Measurements from ENCODE around the gene PTX4.
"Not testable (repeated sequence)": the region's sequence is repeated elsewhere in the genome, so short reads cannot be mapped to it uniquely, and the experiment has no call there.

Gene PTX4

GRCh38 chr16:1474796-1475551 is 13.8 kb downstream of the PTX4 start, which contains the start of gene CLCN7:
Gene CLCN7 (minus strand): TSS chr16:1475028. CDS start chr16:1474974, 54 bp downstream.
- peak; percentile 92 for DNase-seq (ENCODE audit: low spot score)
- peak within 1 kb of the TSS; percentile 94 for H3K4me3 ChIP-seq
- no peak for TF ChIP-seq CTCF (IDR thresholded peaks at IDR 0.05)
- H3K27ac ChIP-seq: peak within 1 kb of the TSS; percentile 83 to 85

GRCh38 chr16:1474082-1474795 is 14.5 kb downstream of the PTX4 start:
- DNase-seq (ENCODE audit: low spot score): no peak
- Histone ChIP-seq H3K27ac (peak overlapping the region; percentile 83 to 85), H3K4me3 (peak overlapping the region; percentile 94)
- no peak for TF ChIP-seq CTCF (IDR thresholded peaks at IDR 0.05)

GRCh38 chr16:1472974-1473373 is 15.8 kb downstream of the PTX4 start:
- no peak overlapping the region for H3K4me3 ChIP-seq
- no peak for DNase-seq (ENCODE audit: low spot score)
- no peak for TF ChIP-seq CTCF (IDR thresholded peaks at IDR 0.05)
- H3K27ac ChIP-seq: no peak overlapping the region

- H3K27ac ChIP-seq: peak overlapping the region in 1 of 2 donors; percentile 38
- H3K4me3 ChIP-seq: no peak overlapping the region
- no peak for TF ChIP-seq CTCF (IDR thresholded peaks at IDR 0.05)
- no peak for DNase-seq (ENCODE audit: low spot score)
Observed at GRCh38 chr16:1471569-1472194, 17.1 kb downstream of the PTX4 start.

- peak overlapping the region in 1 of 2 donors; percentile 38 for H3K27ac ChIP-seq
- H3K4me3 ChIP-seq: no peak overlapping the region
- TF ChIP-seq CTCF (IDR thresholded peaks at IDR 0.05): no peak
- no peak for DNase-seq (ENCODE audit: low spot score)
Observed at GRCh38 chr16:1470481-1471251, 18.1 kb downstream of the PTX4 start.

GRCh38 chr16:1469693-1470201 is 19.0 kb downstream of the PTX4 start:
- no peak for DNase-seq (ENCODE audit: low spot score)
- peak overlapping the region in 1 of 2 donors; percentile 38 for H3K27ac ChIP-seq
- no peak for TF ChIP-seq CTCF (IDR thresholded peaks at IDR 0.05)
- peak overlapping the region; percentile 25 for H3K4me3 ChIP-seq

GRCh38 chr16:1469141-1469540 is 19.6 kb downstream of the PTX4 start:
- not testable (repeated sequence) for H3K27ac ChIP-seq; DNase-seq (ENCODE audit: low spot score); H3K4me3 ChIP-seq

Data from coronary artery (tissue), 2 donors.